Parathyroid adenoma (tissue), 2 donors: Measurements from ENCODE around the gene TAGLN.

Source experiments
- H2AFZ ChIP-seq: fragments of 300-600 bp; sonication (generic); one replicate; pipeline ENCODE4 v1.7.0; 2017; ENCODE audit warnings: antibody characterized with exemption, mild to moderate bottlenecking
- H3K27ac ChIP-seq: fragments of 300-600 bp; sonication (generic); one replicate; pipeline ENCODE4 v1.7.0; 2017
- H3K27me3 ChIP-seq: fragments of 300-600 bp; sonication (generic); one replicate; pipeline ENCODE4 v1.7.0; 2017; ENCODE audit warnings: low read length; ENCODE audit not compliant: control insufficient read depth, insufficient read depth
- H3K36me3 ChIP-seq: fragments of 300-600 bp; sonication (generic); one replicate; pipeline ENCODE4 v1.7.0; 2017; ENCODE audit warnings: low read length; ENCODE audit not compliant: control insufficient read depth, insufficient read depth
- H3K4me1 ChIP-seq: fragments of 300-600 bp; sonication (generic); one replicate; pipeline ENCODE4 v1.7.0; 2017; ENCODE audit warnings: control low read depth
- H3K4me2 ChIP-seq: fragments of 300-600 bp; sonication (generic); one replicate; pipeline ENCODE4 v1.7.0; 2017; ENCODE audit warnings: low read length
- H3K4me3 ChIP-seq: fragments of 300-600 bp; sonication (generic); one replicate; pipeline ENCODE4 v1.7.0; 2017; ENCODE audit warnings: low read depth, low read length
- H3K79me2 ChIP-seq: fragments of 300-600 bp; sonication (generic); one replicate; pipeline ENCODE4 v1.7.0; 2017; ENCODE audit warnings: control low read depth
- H3K9ac ChIP-seq: fragments of 300-600 bp; sonication (generic); one replicate; pipeline ENCODE4 v1.7.0; 2017; ENCODE audit warnings: mild to moderate bottlenecking
- H3K9me3 ChIP-seq: fragments of 300-600 bp; sonication (generic); one replicate; pipeline ENCODE4 v1.7.0; 2017; ENCODE audit warnings: low read length; ENCODE audit not compliant: control insufficient read depth
- TF ChIP-seq, protein P1 (sequence below): fragments of 300-600 bp; sonication (generic); IDR thresholded peaks from one replicate; pipeline ENCODE4 v1.7.0; 2017; ENCODE audit warnings: antibody characterized with exemption, mild to moderate bottlenecking
- donor health status: primary hyperparathyroidism.

The TAGLN gene

DNA sequence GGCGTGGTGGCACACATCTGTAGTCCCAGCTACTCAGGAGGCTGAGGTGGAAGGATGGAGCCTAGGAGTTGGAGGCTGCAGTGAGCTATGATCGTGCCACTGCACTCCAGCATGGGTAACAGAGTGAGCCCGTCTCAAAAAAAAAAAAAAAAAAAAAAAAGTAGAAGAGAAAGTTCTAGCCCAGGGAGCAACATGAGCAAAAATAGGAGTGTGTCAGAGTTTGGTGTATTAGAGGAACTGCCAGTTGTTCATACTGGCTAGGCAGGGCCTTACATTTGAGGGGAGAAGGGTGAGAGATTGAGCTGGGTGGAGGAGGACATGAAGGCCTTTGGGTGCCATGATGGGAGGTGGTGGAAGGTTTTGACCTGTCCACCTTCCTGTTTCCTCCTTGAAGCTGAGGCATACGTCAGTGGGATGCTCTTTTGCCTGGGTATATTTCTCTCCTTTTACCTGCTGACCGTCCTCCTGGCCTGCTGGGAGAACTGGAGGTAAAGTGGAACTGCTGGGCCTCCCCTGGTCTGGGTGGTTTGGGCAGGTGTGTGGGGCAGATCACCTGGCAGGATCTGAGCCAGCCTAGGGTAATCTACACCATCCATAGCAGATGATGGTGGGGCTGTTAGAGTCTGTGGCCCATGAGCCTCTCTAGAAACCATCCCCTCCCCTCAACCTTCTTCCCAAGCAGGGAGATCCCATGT is 13.3 kb upstream of the TAGLN start:
- no peak overlapping the region for H3K4me2 ChIP-seq
- TF ChIP-seq, protein P1, sequence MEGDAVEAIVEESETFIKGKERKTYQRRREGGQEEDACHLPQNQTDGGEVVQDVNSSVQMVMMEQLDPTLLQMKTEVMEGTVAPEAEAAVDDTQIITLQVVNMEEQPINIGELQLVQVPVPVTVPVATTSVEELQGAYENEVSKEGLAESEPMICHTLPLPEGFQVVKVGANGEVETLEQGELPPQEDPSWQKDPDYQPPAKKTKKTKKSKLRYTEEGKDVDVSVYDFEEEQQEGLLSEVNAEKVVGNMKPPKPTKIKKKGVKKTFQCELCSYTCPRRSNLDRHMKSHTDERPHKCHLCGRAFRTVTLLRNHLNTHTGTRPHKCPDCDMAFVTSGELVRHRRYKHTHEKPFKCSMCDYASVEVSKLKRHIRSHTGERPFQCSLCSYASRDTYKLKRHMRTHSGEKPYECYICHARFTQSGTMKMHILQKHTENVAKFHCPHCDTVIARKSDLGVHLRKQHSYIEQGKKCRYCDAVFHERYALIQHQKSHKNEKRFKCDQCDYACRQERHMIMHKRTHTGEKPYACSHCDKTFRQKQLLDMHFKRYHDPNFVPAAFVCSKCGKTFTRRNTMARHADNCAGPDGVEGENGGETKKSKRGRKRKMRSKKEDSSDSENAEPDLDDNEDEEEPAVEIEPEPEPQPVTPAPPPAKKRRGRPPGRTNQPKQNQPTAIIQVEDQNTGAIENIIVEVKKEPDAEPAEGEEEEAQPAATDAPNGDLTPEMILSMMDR = no peak
- no peak overlapping the region for H3K9ac ChIP-seq
- peaks cover 2% of the 10 kb centered on the region for H3K4me1 ChIP-seq
- H3K27ac ChIP-seq = no peak overlapping the region
- H3K36me3 ChIP-seq = no peaks in the 10 kb centered on the region
- H2AFZ ChIP-seq = no peak overlapping the region
- H3K27me3 ChIP-seq = no peaks in the 10 kb centered on the region
- no peaks in the 10 kb centered on the region for H3K79me2 ChIP-seq
- no peaks in the 10 kb centered on the region for H3K9me3 ChIP-seq
- H3K4me3 ChIP-seq = no peak overlapping the region

GRCh38 chr11:117186431-117186761 is 12.8 kb upstream of the TAGLN start:
- H3K27ac ChIP-seq = no peak overlapping the region
- H3K27me3 ChIP-seq = no peaks in the 10 kb centered on the region
- H3K9me3 ChIP-seq = no peaks in the 10 kb centered on the region
- no peaks in the 10 kb centered on the region for H3K4me1 ChIP-seq
- no peak overlapping the region for H2AFZ ChIP-seq
- no peaks in the 10 kb centered on the region for H3K79me2 ChIP-seq
- H3K36me3 ChIP-seq = no peaks in the 10 kb centered on the region
- no peak overlapping the region for H3K9ac ChIP-seq
- H3K4me3 ChIP-seq = no peak overlapping the region
- TF ChIP-seq, protein P1 = no peak
- no peak overlapping the region for H3K4me2 ChIP-seq

GRCh38 chr11:117187007-117187406 is 12.2 kb upstream of the TAGLN start:
- Histone ChIP-seq H3K9me3 (no peaks in the 10 kb centered on the region), H3K79me2 (no peaks in the 10 kb centered on the region), H3K27ac (no peak overlapping the region), H3K4me1 (no peaks in the 10 kb centered on the region), H3K4me3 (no peak overlapping the region), H3K4me2 (no peak overlapping the region), H3K27me3 (no peaks in the 10 kb centered on the region), H3K9ac (no peak overlapping the region), H2AFZ (no peak overlapping the region), H3K36me3 (no peaks in the 10 kb centered on the region)
- TF ChIP-seq, protein P1 = no peak

DNA sequence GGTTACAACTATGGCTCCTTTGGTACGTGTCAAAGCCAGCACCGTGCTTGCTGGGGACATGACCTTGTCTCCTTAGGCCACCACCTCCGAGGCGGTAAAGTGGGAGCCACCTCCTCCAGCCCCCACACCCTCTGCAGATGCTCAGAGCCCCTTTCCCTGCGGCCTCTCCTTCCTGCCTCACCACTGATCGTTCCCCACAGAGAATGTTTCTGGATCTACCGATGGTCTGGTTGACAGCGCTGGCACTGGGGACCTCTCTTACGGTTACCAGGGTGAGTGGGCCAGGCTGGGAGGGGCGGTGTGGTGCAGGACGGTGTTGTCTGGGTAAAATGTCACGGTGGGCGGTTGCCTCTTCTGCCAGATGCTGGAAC is 11.8 kb upstream of the TAGLN start:
- Histone ChIP-seq H3K79me2 (no peaks in the 10 kb centered on the region), H3K9me3 (no peaks in the 10 kb centered on the region), H3K4me3 (no peak overlapping the region), H3K4me2 (no peak overlapping the region), H3K4me1 (no peaks in the 10 kb centered on the region), H3K36me3 (no peaks in the 10 kb centered on the region), H2AFZ (no peak overlapping the region), H3K27me3 (no peaks in the 10 kb centered on the region), H3K27ac (no peak overlapping the region), H3K9ac (no peak overlapping the region)
- TF ChIP-seq, protein P1 = no peak

DNA sequence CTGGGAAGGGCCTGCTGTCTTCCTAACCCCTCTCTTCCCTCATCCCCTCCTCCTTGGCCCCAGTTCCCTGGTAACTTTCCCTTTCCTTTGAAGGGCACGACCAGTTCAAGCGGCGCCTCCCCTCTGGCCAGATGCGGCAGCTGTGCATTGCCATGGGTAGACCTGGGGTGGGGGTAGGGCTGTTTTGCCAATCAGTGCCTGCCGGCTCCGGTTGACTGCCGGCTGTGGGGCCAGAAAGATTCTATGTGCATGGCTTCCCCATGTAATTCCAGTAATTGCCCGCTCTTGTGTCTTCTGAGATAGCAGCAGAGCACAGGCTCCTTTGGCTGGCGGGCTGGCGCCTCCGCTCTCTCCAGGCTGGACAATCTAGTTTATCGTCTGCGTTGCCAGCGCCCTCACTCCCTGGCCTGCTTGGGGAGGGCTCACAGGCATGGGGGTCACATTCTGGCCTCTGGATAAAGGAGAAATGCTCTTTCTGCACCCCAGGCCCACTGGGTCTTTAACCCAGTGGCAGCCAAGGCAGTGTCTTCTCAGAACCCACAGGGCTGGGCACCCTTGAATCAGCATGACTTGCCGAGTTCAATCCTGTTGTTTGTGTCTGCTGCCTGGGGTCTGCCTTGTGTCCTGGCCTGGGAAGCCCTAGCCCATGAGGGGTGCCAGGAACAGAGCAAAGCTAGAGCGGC is 11.2 kb upstream of the TAGLN start:
- TF ChIP-seq, protein P1 = no peak
- Histone ChIP-seq H3K4me3 (no peak overlapping the region), H3K9me3 (no peaks in the 10 kb centered on the region), H3K27me3 (no peaks in the 10 kb centered on the region), H3K27ac (no peak overlapping the region), H3K9ac (no peak overlapping the region), H2AFZ (no peak overlapping the region), H3K4me2 (no peak overlapping the region), H3K4me1 (no peaks in the 10 kb centered on the region), H3K79me2 (no peaks in the 10 kb centered on the region), H3K36me3 (no peaks in the 10 kb centered on the region)
